HG03196 (cell line): ENCODE data around the gene ANKS4B.
"Not testable (repeated sequence)": the region's sequence is repeated elsewhere in the genome, so short reads cannot be mapped to it uniquely, and the experiment has no call there.

Experiments
- ATAC-seq: cut with Tn5 transposase; IDR thresholded peaks from one replicate; pipeline ENCODE4 v1.9.1; 2021; ENCODE audit not compliant: unreplicated experiment

ANKS4B gene

DNA sequence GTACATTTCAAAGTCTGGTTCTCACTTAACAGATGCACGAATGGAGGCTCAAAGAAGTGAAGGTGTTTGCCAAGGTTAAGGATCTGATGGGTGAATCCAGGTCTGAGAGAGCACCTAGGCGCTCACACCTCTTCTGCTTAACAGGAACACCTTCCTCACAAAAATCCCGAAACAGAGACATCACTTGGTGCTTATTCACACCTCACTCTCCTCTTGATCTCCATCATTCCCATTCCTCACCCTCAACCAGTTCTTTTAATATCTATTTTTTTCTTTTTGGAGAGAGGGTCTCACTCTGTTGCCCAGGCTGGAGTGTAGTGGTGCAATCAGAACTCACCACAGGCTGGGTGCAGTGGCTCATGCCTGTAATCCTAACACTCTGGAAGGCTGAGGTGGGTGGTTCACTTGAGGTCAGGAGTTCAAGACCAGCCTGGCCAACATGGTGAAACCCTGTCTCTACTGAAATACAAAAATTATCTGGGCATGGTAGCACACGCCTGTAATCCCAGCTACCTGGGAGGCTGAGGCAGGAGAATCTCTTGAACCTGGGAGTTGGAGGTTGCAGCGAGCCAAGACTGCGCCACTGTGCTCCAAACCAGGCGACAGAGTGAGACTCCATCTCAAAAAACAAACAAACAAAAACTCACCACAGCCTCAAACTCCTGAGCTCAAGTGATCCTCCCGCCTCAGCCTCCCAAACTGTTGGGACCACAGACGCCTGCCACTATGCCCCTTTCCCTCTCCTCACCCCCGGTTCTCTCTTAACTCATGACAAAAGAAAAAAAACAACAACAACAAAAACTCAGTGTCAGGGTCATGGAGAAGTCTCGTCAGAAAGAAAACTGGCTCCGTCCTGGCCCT, 29.5 kb downstream of the ANKS4B start:
- ATAC-seq, result no peak

DNA sequence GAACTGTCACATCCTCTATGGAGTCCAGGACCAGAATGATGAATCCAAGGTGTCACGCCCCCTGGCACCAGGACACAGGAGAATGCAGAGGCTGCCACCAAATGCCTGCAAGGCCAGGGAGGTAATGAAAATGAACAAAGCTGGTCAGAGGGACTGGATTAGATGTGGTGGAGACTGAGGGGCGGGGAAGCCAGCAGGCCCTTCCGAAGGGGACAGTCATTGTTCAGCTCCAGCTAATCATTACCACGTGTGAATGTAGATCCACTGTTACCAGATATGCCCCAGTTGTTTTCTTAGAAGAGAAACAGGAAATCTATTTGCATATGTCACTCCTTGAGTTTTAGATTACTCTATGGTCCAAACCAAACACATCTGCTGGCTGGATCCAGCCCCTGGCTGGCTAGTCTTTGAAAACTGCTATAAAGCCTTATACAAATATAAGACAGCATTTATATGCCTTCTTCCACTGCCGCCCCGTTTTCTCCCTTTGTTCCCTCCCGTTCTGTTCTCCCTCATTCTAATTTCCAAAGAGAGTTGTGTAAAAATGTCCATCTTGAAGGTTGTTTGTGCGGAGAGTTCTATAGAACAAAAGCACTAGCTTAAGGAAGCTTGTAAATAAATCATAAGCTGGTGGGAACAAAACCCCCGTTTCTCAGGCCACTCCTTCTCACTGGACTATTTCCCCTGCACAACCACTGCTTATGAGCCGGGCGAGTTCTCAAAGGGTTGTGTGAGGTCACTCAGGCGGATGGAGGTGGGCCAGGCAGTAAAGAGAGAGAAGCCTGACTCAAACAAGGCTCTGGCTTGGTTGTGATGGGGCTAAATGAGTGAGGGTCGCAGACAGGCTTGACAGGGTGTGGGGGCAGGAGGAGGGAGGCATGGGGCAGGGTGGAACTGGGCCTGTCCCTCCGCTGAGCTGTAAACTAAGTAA, 30.4 kb downstream of the ANKS4B start:
- ATAC-seq, result peak; percentile 82

DNA sequence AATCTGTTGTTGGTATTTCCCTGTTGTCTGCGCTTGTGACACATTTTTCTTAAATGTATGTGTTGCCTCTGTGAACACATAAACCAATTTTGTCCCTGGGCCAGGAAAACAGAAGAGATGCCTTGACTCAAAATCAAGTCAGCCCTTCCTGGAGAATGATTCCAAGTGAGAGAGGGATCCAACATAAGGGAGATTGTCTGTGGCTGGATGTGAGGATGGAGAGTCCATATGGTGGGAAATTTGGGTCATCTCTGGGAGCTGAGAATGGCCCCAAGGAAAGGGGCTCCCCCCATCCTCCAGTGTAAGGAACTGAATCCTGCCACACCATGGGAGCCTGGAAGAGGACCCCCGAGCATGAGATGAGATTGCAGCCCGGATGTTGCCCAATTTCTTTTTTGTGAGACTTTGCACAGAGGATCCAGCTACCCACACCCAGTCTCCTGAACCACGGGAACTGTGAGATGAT, 31.1 kb downstream of the ANKS4B start:
- ATAC-seq, result no peak

DNA sequence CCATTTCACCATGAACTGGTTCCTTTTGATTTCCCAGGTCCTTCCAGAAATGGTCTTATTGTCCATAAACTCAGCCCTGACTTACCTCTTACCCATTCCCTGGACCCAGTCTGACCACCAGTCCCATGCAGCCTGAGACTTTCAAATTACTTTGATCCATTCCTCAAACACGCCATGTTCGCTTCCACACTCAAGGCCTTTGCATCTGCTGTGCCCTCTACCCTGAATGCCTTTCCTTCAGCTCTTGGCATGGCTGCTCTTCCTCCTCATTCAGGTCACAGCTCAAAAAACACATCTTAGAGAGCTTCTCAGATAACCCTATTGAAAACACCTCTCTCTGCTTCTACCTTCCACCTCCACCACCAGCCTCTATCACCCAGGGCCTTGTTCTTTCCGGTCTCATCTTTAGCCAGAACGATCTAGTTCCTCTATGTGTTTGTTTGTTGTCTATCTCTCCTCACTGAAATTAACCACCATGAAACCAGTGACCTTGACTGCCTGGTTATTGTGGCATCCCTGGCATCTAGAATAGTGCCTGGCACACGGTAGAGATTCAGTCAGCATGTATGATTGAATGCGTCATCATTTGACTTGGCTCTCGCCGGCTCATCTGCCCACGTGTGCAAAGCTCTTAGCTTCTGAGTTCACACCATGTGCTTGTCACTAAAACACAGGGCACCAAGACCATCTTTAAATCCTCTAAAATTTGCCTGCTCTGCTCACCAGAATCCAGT, 31.8 kb downstream of the ANKS4B start:
- ATAC-seq, result no peak

DNA sequence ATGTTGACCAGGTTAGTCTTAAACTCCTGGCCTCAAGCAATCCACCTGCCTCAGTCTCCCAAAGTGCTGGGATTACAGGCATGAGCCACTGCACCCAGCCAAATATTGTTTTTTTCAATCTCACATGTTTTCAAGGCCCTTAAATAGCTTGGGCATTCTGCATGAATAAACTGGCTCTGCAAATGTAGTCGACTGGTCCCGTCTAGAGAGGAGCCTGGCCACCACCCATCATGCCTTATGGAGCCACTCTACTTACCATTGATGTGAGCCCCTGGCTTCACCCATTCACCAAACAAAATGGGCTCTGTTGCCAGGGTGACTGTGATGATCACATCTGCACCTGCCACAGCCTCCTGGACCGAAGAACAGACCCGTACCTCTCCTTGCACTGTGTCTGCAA, 33.8 kb downstream of the ANKS4B start:
- no peak for ATAC-seq

DNA sequence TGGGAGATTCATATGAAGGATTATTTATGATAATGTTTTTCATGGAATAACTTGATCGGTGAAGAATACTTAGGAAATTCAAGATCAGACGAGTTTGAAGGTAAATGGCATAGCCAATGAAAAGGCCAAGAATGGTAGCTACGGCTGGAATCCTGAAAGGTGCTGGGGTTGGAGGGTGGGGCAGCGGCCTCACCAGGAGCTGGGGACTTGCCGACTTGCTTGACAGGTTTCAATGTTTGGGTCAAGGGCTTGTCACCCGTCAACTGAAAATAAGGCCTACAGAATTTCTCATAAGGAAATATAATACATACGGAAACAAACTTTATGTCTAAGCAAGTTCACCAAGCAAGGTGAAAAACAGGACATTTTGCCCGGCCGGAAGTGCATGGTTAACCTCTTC, 34.7 kb downstream of the ANKS4B start:
- no peak for ATAC-seq

DNA sequence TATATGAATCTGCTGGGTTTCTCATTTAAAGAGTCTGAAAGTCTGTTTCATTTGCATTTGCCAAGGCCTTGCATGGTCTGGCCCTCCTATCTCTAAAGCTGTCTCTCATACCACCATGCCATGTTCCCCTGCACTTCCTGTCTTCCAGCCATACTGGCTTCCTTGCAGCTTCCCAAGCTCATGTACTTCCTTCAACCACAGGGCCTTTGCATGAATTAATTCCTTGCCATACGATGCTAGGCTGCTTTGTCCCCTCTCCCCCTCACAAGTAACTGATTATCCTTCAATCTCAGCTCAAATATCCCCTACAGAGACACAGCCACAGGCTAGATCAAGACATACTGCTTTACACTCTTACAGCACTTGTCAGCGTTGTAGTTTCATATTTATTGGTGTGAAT, 38.8 kb downstream of the ANKS4B start:
- no peak for ATAC-seq

DNA sequence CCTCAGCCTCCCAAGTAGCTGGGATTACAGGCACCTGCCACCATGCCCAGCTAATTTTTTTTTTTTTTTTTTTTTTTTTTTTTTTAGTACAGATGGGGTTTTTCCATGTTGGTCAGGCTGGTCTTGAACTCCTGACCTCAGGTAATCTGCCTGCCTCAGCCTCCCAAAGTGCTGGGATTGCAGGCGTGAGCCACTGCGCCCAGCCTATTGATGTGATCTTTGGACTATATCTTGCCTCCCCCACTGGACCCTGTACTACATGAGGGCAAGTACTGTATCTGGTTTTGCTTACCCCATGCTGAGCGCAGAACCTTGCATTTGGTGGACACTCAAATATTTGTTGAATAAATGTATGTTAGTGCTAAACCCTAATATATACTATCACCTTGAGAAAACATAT, 39.3 kb downstream of the ANKS4B start:
- not testable (repeated sequence) for ATAC-seq

DNA sequence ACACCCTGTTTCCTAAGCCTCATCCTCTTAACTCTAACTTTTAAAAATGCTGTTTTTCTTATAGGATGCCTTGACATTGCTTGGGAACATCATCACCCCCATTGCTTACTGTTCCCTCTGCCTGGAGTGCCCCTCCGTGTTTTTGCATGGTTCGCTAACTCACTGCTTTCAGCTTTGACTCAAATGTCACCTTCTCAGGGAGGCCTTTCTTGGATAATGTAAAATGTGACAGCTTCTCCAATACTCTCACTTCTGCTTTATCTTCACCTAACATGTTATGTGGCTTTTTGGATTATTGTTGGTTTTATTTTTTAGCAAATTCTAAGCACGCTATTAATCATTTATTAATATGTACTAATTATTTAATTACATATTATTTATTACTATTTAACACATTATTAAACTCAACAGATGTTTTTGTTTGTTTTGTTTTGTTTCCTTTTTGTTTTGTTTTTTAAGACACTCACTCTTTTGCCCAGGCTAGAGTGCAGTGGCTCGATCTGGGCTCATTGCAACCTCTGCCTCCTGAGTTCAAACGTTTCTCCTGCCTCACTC, 40.8 kb downstream of the ANKS4B start:
- peak; percentile 35 for ATAC-seq

DNA sequence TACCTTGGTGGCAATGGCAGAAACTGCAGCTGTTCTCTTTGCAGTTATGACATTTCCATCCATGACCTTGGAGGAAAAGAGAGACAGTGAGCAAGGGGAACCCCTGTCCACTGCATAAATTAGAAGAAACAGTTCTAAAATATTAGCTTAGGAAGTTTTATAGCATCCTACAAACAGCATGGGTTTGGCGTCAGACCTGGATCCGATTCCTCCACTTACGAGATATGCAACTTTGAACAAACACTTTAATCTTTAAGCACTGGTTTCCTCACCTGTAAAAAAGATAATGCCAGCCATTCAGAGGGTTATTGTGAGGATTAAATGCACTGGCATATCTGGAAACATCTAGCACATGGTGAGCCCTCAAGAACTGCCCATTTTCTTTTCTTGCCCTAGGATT, 42.0 kb downstream of the ANKS4B start:
- ATAC-seq, result no peak

DNA sequence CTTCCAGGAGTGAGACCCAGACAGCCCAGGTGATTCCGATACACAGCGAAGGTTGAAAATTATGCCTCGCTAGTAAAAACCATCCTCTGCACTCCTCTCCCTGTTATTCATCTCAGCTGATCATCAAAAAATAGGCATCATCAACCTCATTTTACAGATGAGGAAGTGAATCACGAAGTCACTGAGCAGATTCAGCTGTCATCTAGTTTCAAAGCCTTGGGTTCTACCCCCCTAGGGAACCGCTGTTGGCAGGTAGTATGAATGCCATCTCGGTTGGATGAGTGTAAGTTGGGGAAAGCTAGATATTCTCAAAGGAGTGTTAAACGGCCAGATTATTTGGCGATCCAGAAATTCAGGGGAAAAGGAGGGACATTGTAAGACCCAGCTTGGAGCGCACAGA, 42.6 kb downstream of the ANKS4B start:
- ATAC-seq, result no peak

DNA sequence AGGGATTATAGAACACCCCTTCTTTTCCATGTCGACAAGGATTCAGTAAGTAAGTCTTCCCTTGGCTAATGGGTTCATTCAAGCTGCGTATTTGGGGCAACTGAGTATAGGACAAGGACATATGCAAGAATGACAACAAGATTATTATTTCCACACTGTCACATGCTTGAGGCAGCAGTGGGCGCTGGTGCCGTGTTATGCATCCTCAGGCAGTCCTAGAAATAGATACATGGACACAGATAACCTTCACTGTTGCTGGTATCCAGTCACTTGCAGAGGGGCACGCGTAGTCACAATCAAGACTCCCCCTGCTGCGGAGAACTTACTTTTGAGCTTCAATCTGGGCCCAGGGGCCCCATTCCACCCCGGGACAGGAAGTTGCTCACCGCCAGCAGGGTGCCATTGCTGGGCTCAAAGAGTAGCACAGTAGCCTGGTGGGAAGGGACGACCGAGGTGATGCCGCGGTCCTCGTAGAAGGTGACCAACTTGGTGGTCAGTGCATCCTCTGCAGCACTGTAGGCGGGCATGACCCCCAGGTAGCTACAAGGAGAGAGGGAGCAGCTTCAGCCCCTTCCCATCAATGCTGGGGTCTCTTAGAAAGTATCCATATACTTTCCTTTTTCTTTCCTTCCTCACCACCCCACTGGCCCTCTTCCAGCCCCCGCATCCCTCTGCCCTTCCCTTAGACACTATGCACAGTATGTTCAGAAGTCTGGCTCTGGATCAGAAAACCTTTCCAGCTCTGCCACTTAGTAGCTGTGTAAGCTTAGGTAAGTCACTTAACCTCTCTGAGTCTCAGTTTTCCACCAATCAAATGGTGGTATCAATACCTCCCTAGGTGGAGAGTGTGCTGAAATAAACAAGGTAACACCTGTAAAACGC, 43.8 kb downstream of the ANKS4B start:
- ATAC-seq, result no peak

DNA sequence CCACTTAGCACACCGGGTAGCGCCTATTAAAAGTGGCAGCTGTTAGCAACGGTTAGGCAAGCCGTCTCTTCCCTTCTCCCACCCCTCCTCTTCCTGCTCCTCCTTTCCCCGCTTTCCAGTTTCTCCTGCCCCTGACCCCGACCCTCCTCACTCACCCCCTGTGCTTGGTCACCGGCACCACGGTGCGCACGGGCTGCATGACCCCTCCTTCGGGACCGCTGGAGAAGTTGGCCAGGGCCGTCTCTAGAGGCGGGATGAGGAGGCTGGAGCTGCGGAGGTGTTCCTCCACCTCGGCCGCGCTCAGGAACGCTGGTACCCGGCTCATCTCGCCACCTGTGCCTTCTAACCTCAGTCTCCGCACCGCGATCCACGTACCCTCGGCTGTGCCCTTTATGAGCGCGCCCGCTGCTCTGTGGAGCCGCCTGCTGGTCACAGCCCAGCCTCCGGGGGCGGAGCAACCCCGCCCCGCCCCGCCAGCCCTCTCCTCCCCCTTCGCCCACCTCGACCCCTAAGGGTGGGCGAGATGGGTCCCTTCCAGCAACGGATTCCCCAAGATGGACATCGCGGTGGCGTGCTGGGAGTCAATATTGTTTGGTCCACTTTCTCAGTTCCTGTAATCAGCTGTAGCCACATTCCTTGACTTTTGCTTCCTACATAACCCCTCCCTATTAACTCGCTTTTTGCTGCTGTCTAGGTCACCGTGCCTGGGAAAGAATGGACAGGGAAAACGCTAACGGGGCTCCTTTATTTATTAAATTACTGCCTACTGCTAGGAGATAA, 44.6 kb downstream of the ANKS4B start, which contains the start of gene CRYM:
CRYM (minus strand) TSS at position 364 of the 780 bp plus-strand sequence; CDS start at position 325, 39 bp downstream.
- no peak for ATAC-seq

DNA sequence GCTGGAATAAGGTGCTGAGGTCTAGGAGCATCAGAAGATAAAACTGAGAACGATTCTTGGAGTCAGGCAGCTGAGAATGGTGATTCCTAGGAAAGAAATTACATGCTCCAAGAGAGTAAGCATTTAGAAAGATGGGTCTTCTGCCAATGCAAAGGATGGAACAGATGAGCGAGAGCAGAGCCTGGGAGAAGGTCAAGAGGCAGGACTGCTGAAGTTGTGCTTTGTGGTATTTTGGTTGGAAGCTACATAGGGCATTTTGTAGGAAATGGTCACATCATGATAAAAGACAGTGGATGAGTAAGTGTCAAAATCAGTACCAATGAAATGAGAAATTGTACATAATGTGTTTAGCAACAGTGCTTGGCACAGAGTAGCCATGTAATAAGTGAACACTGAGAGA, 46.0 kb downstream of the ANKS4B start:
- no peak for ATAC-seq

DNA sequence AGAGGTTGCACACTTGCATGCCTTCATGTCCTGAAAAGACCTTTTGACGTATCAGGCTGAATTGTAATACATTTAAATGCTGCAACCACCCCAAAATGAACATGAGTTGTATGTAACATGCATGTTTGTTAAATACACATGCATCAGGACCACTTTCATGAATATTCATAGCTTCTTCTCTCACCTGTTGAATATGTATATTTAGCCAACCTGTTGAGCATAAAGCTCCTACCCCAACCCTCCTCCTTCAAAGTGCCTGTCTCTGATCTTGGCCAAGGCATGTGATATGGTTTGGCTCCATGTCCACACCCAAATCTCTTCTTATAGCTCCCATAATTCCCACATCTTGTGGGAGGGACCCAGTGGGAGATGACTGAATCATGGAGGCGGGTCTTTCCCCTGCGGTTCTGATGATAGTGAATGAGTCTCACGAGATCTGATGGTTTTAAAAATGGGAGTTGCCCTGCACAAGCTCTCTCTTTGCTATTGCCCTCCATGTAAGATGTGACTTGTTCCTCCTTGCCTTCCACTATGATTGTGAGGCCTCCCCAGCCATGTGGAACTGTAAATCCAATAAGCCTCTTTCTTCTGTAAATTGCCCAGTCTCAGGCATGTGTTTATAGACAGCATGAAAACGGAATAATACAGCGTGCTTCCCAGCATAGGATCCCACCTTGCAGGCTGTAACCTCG, 48.3 kb downstream of the ANKS4B start:
- no peak for ATAC-seq

DNA sequence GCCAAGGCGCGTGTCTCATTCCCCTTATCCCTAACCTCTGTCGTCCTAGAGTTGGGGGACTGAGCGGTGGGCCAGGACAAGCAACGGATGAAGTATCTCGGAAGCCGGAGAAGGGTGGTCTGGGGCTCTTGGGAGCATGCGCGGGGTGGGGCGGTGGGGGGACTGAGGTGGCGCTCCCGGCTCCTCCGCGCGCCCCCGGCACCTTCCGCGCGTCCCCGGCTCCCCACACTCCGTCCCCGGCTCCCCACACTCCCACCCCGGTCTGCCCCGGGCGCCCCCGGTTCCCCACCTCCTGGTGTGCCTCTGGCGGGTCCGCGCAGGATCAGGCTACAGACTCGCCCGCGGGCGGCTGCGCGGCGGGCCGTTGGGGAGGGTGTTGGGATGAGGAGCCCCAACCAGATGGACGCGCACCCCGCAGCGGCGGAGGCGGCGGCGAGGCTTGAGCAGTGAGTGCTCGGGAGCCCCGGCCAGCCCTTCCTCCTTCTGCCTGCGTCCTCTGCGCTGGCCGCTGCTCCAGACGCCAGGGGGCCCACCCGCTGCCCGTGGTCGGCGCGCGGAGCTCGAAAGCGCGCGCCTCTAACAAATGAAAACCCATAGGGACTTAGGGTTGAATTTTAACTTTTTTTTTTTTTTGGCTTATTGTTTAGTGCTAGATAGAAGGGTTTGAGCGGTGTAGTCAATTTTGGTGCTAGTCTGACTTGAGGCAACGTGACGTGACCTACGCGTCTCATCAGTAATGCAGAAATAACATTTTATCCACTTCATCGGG, 50.2 kb downstream of the ANKS4B start:
- no peak for ATAC-seq

DNA sequence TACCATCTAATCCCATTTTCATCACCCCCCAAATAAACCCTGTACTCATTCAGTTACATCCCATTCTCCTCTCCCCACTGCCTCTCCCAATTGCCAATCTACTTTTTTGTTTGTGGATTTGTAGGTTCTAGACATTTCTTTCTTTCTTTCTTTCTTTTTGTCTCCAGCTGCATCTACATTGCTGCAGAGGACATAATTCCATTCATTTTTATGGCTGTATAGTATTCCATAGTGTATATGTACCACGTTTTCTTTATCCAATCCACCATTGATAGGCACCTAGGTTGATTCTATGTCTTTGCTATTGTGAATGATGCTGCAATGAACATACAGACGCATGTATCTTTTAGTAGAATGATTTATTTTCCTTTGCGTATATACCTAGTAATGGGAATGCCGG, 50.9 kb downstream of the ANKS4B start:
- ATAC-seq, result no peak

DNA sequence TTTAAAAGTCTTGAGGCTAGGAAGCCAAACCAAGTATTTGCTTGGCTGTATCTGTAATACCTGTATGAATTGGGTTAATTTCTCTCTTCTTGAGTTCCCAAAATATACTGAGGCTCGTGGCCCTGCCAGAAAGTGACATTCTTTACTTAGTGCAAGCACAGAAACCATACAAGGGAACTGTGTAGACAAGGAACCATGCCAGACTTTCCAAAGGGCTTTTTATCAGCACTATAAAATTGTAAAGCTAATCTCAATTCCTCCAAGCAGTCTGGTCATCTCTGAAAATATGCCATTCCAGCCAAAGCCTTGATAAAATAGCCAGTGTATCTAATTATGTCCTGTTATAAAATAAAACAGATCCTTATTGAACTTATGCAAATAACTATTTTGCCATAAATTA, 51.8 kb downstream of the ANKS4B start:
- ATAC-seq, result no peak
